HCT116 (cell line): ENCODE results near the gene ACSL4. TPM values are rescaled to one million over a fixed set of nuclear protein-coding genes. Genes with fewer than 3 reads are reported as not detected.

Source experiments
- ATAC-seq: fragments of 200-7000 bp; cut with Tn5 transposase; 2 replicates; pipeline ENCODE4 v1.9.1; 2020; ENCODE audit warnings: mild to moderate bottlenecking, moderate library complexity
- BruUV-seq: library from RNA; stranded (reverse); fragments of 400-500 nt; replicated peaks from 2 replicates; lab custom pipeline; 2021; lab: Mats Ljungman, UMichigan
- CTCF ChIA-PET: fragments of 300-600 bp; sonication (Branson Sonifier 250); formaldehyde crosslinking; loops from one replicate; lab custom pipeline; 2021; ENCODE audit warnings: antibody characterized with exemption; lab: Charles Lee
- POLR2A ChIA-PET: fragments of 300-600, 350-600 bp; sonication (Branson Sonifier 250); formaldehyde crosslinking; loops from one replicate; lab custom pipeline; 2021; ENCODE audit warnings: antibody characterized with exemption; lab: Charles Lee
- RAD21 ChIA-PET, 2 experiments: fragments of 300-600 bp; sonication (Branson Sonifier 250); formaldehyde crosslinking; loops; one replicate each; lab custom pipeline; 2023; ENCODE audit warnings: low total read pairs in 2 of 2; ENCODE audit not compliant: uncharacterized antibody in 2 of 2, unreplicated experiment in 2 of 2, low non-redundant PET in 1 of 2; lab: Charles Lee
- DNase-seq: peaks from one replicate; pipeline ENCODE4 v3.0.0-alpha.2; 2010; ENCODE audit warnings: low read depth, low spot score
- H2AFZ ChIP-seq: fragments of 200-600 bp; shearing (Covaris generic), sonication (generic); 2 replicates; pipeline ENCODE4 v1.6.1; 2017; ENCODE audit warnings: low read depth, mixed run types, mixed read lengths, antibody characterized with exemption, low read length; ENCODE audit not compliant: poor library complexity, severe bottlenecking
- H3K27ac ChIP-seq: 2 replicates; pipeline ENCODE4 v1.5.1; 2012; ENCODE audit warnings: low read depth, low read length
- H3K27me3 ChIP-seq: fragments of 200-600 bp; sonication (generic); 2 replicates; pipeline ENCODE4 v1.6.1; 2016; ENCODE audit warnings: mixed run types, low read length, mixed read lengths; ENCODE audit not compliant: insufficient read depth
- H3K36me3 ChIP-seq, 2 experiments: fragments of 200-500 bp in 1 of 2; fragments of 200-600 bp in 1 of 2; sonication (Bioruptor generic) in 1 of 2; sonication (generic) in 1 of 2; 2 replicates each; pipeline versions ENCODE4 v1.5.1 to v1.6.1; 2014 to 2016; ENCODE audit warnings: low read length in 2 of 2, inconsistent platforms in 1 of 2, mixed read lengths in 1 of 2, mixed run types in 1 of 2; ENCODE audit not compliant: insufficient read depth in 2 of 2, control insufficient read depth in 1 of 2
- H3K4me1 ChIP-seq, 2 experiments: fragments of 200-600 bp in 1 of 2; sonication (generic) in 1 of 2; 2 replicates each; pipeline versions ENCODE4 v1.5.1 to v1.6.1; 2012 to 2017; ENCODE audit warnings: low read length in 2 of 2, inconsistent platforms in 1 of 2, mild to moderate bottlenecking in 1 of 2, mixed read lengths in 1 of 2, mixed run types in 1 of 2, moderate library complexity in 1 of 2; ENCODE audit not compliant: insufficient read depth in 2 of 2, control insufficient read depth in 1 of 2
- H3K4me2 ChIP-seq: fragments of 200-600 bp; sonication (generic); 2 replicates; pipeline ENCODE4 v1.6.1; 2017; ENCODE audit warnings: mixed run types, low read length, mixed read lengths
- H3K4me3 ChIP-seq, 2 experiments: fragments of 200-600 bp in 1 of 2; sonication (generic) in 1 of 2; replicated peaks in 1 of 2; 2 replicates each; pipeline ENCODE4 v1.5.1; 2011 to 2016; ENCODE audit warnings: low read length in 2 of 2, control low read depth in 1 of 2, low read depth in 1 of 2, mild to moderate bottlenecking in 1 of 2, mixed read lengths in 1 of 2, mixed run types in 1 of 2
- H3K79me2 ChIP-seq: fragments of 200-600 bp; sonication (generic); 2 replicates; pipeline ENCODE4 v1.6.1; 2017; ENCODE audit warnings: mild to moderate bottlenecking, mixed run types, low read length, moderate library complexity, mixed read lengths; ENCODE audit not compliant: insufficient read depth
- H3K9ac ChIP-seq: fragments of 200-600 bp; sonication (generic); 2 replicates; pipeline ENCODE4 v1.6.1; 2016; ENCODE audit warnings: low read length, mixed read lengths
- H3K9me2 ChIP-seq: fragments of 200-600 bp; sonication (generic), shearing (Covaris generic); 2 replicates; pipeline ENCODE4 v1.6.1; 2017; ENCODE audit warnings: mixed run types, mild to moderate bottlenecking, moderate library complexity; ENCODE audit not compliant: insufficient read depth
- H3K9me3 ChIP-seq, 2 experiments: fragments of 200-500 bp in 1 of 2; fragments of 200-600 bp in 1 of 2; sonication (Bioruptor generic) in 1 of 2; sonication (generic) in 1 of 2; 2 replicates each; pipeline ENCODE4 v1.6.1; 2014 to 2017; ENCODE audit warnings: low read length in 2 of 2, mixed read lengths in 2 of 2, inconsistent platforms in 1 of 2, low read depth in 1 of 2, mild to moderate bottlenecking in 1 of 2, mixed run types in 1 of 2, moderate library complexity in 1 of 2; ENCODE audit not compliant: control insufficient read depth in 1 of 2, insufficient read depth in 1 of 2
- H4K20me1 ChIP-seq: fragments of 200-600 bp; sonication (generic), shearing (Covaris generic); 2 replicates; pipeline ENCODE4 v1.6.1; 2017; ENCODE audit warnings: mixed run types, mild to moderate bottlenecking, moderate library complexity; ENCODE audit not compliant: insufficient read depth
- CEBPB ChIP-seq: IDR thresholded peaks from 2 replicates; pipeline ENCODE4 v1.6.1; 2012; ENCODE audit warnings: low read depth
- EGR1 ChIP-seq: IDR thresholded peaks from 2 replicates; pipeline ENCODE4 v1.6.1; 2012; ENCODE audit warnings: low read depth
- EZH2phosphoT487 ChIP-seq: fragments of 200-600 bp; IDR thresholded peaks from 2 replicates; pipeline ENCODE4 v1.6.1; 2018; ENCODE audit warnings: antibody characterized with exemption, borderline replicate concordance
- FOSL1 ChIP-seq: IDR thresholded peaks from 2 replicates; pipeline ENCODE4 v1.6.1; 2012; ENCODE audit warnings: low read depth
- REST ChIP-seq: IDR thresholded peaks from 2 replicates; pipeline ENCODE4 v1.6.1; 2012; ENCODE audit warnings: low read depth
- SP1 ChIP-seq: IDR thresholded peaks from 2 replicates; pipeline ENCODE4 v1.6.1; 2012; ENCODE audit warnings: low read depth
- SRF ChIP-seq: IDR thresholded peaks from 2 replicates; pipeline ENCODE4 v1.6.1; 2012; ENCODE audit warnings: low read depth
- ZBTB33 ChIP-seq: IDR thresholded peaks from 2 replicates; pipeline ENCODE4 v1.6.1; 2011; ENCODE audit warnings: mild to moderate bottlenecking, low read length, moderate library complexity; ENCODE audit not compliant: insufficient replicate concordance; ENCODE audit errors: extremely low read depth
- ZFX ChIP-seq: fragments of 450-650 bp; IDR thresholded peaks from 2 replicates; pipeline ENCODE4 v1.6.1; 2017
- ZNF274 ChIP-seq: fragments of 200-500 bp; sonication (Bioruptor generic); IDR thresholded peaks from 2 replicates; pipeline ENCODE4 v1.6.1; 2014; ENCODE audit warnings: mild to moderate bottlenecking, low read depth, low read length, inconsistent platforms
- intact Hi-C: fragments of 100-400 bp; cut with micrococcal nuclease; formaldehyde crosslinking; loops from 2 replicates; pipeline ENCODE4 v1.10.0; 2022
- total RNA-seq: library from RNA; stranded (reverse); gene quantifications from one replicate; pipeline ENCODE4 v1.2.1, GENCODE V29; 2021; ENCODE audit not compliant: unreplicated experiment

ACSL4 gene
- total RNA-seq, 1 experiment from 2014 or later: 50.5 TPM

- TF ChIP-seq ZBTB33: no peak
- no peak for TF ChIP-seq FOSL1
- TF ChIP-seq EGR1: no peak
- TF ChIP-seq SP1: no peak
- no peak for TF ChIP-seq REST
- no peak for TF ChIP-seq EZH2phosphoT487
- TF ChIP-seq, all 23 proteins: peak for 0
Measured at GRCh38 chrX:109685656-109686078, 47.4 kb downstream of the ACSL4 start (continued).

GRCh38 chrX:109684136-109684535 lies 48.9 kb downstream of the ACSL4 start:
- no peaks in the 10 kb centered on the region for H3K4me1 ChIP-seq
- no peaks in the 10 kb centered on the region for H3K79me2 ChIP-seq
- H4K20me1 ChIP-seq: no peaks in the 10 kb centered on the region
- H2AFZ ChIP-seq: no peak overlapping the region
- H3K9me3 ChIP-seq: no peaks in the 10 kb centered on the region
- POLR2A ChIA-PET: no interaction called here
- no peak overlapping the region for H3K27ac ChIP-seq
- H3K4me2 ChIP-seq: no peak overlapping the region
- H3K9me2 ChIP-seq: no peaks in the 10 kb centered on the region
- H3K4me3 ChIP-seq: no peak overlapping the region
- TF ChIP-seq ZFX (no peak), SRF (no peak), CEBPB (no peak), EZH2phosphoT487 (no peak), ZBTB33 (no peak), ZNF274 (no peak)
- RAD21 ChIA-PET: no interaction called here
- intact Hi-C loops: no loop called here
- no peaks in the 10 kb centered on the region for H3K27me3 ChIP-seq
- H3K36me3 ChIP-seq: no peaks in the 10 kb centered on the region
- CTCF ChIA-PET: no interaction called here
- BruUV-seq: no TSS peak
- no peak for DNase-seq
- H3K9ac ChIP-seq: no peak overlapping the region
- ATAC-seq: no peak
